Measurements from ENCODE around the gene MTUS2. TPM values are rescaled to one million over a fixed set of nuclear protein-coding genes. Genes with fewer than 3 reads are reported as not detected.

The MTUS2 gene
- total and polyA plus RNA-seq, 4 donors = under 0.01 to 0.70 (median 0.15) TPM

DNA sequence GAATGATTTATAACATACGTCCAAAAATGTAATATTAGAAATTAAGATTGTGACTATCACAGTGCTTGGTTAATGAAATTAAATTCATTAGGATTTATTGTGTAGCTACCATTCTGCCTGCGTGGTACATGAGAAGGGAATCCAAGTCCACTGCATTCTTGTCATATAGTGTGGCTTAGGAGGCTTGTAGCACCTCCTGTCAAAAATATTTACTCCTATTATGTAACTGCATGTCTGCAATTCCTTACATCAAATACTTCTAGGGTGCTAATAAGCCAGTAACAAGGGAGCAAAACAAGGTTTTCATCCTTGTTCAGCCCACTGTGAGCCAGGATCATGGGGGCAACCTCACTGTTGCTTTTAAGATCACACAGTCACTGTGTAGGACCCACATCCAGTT, 576.3 kb downstream of the MTUS2 start:
- Histone ChIP-seq H3K9ac (ENCODE audit: low read depth in 1 of 2, low read length in 2 of 2) (no peak overlapping the region), H3K27me3 (ENCODE audit: control insufficient read depth in 4 of 4, insufficient read depth in 4 of 4, low read length in 3 of 4) (peaks cover 0 to 3% (median 0%) of the 10 kb centered on the region in 4 donors), H3K9me3 (ENCODE audit: control insufficient read depth in 4 of 4, low read length in 3 of 4) (no peaks in the 10 kb centered on the region), H3K4me3 (ENCODE audit: low read depth in 1 of 3, low read length in 3 of 3) (no peak overlapping the region), H3K4me1 (ENCODE audit: control insufficient read depth in 4 of 4, insufficient read depth in 4 of 4, low read length in 3 of 4) (no peaks in the 10 kb centered on the region), H3K27ac (ENCODE audit: low read depth in 1 of 2, low read length in 2 of 2) (no peak overlapping the region), H3K36me3 (ENCODE audit: control insufficient read depth in 4 of 4, insufficient read depth in 3 of 4, low read depth in 1 of 4, low read length in 3 of 4) (no peaks in the 10 kb centered on the region)
- DNase-seq (ENCODE audit: low spot score) = no peak
- 86% methylated on average over 2 of the region's 2 CpGs for WGBS
- no peak for TF ChIP-seq JUND (IDR thresholded peaks at IDR 0.05)
- no peak for TF ChIP-seq EGR1 (IDR thresholded peaks at IDR 0.05; ENCODE audit: low read depth in 2 of 2)
- TF ChIP-seq TAF1 (conservative IDR thresholded peaks at IDR 0.05) = no peak
- TF ChIP-seq RXRA (IDR thresholded peaks at IDR 0.05) = no peak
- TF ChIP-seq RAD21 (IDR thresholded peaks at IDR 0.05) = no peak
- TF ChIP-seq, protein P1, sequence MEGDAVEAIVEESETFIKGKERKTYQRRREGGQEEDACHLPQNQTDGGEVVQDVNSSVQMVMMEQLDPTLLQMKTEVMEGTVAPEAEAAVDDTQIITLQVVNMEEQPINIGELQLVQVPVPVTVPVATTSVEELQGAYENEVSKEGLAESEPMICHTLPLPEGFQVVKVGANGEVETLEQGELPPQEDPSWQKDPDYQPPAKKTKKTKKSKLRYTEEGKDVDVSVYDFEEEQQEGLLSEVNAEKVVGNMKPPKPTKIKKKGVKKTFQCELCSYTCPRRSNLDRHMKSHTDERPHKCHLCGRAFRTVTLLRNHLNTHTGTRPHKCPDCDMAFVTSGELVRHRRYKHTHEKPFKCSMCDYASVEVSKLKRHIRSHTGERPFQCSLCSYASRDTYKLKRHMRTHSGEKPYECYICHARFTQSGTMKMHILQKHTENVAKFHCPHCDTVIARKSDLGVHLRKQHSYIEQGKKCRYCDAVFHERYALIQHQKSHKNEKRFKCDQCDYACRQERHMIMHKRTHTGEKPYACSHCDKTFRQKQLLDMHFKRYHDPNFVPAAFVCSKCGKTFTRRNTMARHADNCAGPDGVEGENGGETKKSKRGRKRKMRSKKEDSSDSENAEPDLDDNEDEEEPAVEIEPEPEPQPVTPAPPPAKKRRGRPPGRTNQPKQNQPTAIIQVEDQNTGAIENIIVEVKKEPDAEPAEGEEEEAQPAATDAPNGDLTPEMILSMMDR (IDR thresholded peaks at IDR 0.05; ENCODE audit: low read depth, low read length, missing input control) = no peak
- TF ChIP-seq, protein P2, sequence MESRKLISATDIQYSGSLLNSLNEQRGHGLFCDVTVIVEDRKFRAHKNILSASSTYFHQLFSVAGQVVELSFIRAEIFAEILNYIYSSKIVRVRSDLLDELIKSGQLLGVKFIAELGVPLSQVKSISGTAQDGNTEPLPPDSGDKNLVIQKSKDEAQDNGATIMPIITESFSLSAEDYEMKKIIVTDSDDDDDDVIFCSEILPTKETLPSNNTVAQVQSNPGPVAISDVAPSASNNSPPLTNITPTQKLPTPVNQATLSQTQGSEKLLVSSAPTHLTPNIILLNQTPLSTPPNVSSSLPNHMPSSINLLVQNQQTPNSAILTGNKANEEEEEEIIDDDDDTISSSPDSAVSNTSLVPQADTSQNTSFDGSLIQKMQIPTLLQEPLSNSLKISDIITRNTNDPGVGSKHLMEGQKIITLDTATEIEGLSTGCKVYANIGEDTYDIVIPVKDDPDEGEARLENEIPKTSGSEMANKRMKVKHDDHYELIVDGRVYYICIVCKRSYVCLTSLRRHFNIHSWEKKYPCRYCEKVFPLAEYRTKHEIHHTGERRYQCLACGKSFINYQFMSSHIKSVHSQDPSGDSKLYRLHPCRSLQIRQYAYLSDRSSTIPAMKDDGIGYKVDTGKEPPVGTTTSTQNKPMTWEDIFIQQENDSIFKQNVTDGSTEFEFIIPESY (IDR thresholded peaks at IDR 0.05) = no peak
- TF ChIP-seq, protein P3, sequence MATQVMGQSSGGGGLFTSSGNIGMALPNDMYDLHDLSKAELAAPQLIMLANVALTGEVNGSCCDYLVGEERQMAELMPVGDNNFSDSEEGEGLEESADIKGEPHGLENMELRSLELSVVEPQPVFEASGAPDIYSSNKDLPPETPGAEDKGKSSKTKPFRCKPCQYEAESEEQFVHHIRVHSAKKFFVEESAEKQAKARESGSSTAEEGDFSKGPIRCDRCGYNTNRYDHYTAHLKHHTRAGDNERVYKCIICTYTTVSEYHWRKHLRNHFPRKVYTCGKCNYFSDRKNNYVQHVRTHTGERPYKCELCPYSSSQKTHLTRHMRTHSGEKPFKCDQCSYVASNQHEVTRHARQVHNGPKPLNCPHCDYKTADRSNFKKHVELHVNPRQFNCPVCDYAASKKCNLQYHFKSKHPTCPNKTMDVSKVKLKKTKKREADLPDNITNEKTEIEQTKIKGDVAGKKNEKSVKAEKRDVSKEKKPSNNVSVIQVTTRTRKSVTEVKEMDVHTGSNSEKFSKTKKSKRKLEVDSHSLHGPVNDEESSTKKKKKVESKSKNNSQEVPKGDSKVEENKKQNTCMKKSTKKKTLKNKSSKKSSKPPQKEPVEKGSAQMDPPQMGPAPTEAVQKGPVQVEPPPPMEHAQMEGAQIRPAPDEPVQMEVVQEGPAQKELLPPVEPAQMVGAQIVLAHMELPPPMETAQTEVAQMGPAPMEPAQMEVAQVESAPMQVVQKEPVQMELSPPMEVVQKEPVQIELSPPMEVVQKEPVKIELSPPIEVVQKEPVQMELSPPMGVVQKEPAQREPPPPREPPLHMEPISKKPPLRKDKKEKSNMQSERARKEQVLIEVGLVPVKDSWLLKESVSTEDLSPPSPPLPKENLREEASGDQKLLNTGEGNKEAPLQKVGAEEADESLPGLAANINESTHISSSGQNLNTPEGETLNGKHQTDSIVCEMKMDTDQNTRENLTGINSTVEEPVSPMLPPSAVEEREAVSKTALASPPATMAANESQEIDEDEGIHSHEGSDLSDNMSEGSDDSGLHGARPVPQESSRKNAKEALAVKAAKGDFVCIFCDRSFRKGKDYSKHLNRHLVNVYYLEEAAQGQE (IDR thresholded peaks at IDR 0.05) = no peak
- no peak for TF ChIP-seq FOXA2 (IDR thresholded peaks at IDR 0.05)
- TF ChIP-seq, protein P4, sequence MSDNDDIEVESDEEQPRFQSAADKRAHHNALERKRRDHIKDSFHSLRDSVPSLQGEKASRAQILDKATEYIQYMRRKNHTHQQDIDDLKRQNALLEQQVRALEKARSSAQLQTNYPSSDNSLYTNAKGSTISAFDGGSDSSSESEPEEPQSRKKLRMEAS (IDR thresholded peaks at IDR 0.05) = no peak
- no peak for TF ChIP-seq HNF4G (IDR thresholded peaks at IDR 0.05)
- no peak for TF ChIP-seq SP1 (IDR thresholded peaks at IDR 0.05)
- no peak for TF ChIP-seq FOXA1 (IDR thresholded peaks at IDR 0.05)

DNA sequence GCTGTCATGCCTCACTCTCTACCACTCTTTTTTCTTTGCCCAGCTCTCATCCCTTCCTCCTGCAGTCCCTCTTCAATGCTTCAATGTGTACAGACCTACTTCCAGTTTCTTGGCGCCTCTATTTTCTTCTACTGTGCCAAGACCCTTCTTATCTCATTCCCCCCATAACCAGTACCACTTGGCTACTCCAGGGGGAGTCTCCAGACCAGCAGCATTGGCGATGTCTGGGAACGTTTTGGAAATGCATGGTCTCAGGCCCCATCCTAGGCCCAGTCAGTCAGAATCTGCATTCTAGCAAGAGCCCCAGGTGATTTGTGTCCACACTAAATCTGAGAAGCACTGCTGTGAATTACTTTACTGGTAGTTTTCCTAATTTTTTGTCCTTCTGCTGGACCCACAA, 577.1 kb downstream of the MTUS2 start:
- TF ChIP-seq FOXA1 (IDR thresholded peaks at IDR 0.05) (no peak), SP1 (IDR thresholded peaks at IDR 0.05) (no peak), FOXA2 (IDR thresholded peaks at IDR 0.05) (no peak), JUND (IDR thresholded peaks at IDR 0.05) (no peak), GABPA (IDR thresholded peaks at IDR 0.05 in 1 of 2, conservative IDR thresholded peaks at IDR 0.05 in 1 of 2) (no peak), YY1 (IDR thresholded peaks at IDR 0.05) (no peak), HNF4G (IDR thresholded peaks at IDR 0.05) (no peak), RXRA (IDR thresholded peaks at IDR 0.05) (no peak)
- TF ChIP-seq, protein P3 (IDR thresholded peaks at IDR 0.05) = no peak
- TF ChIP-seq, protein P1 (IDR thresholded peaks at IDR 0.05; ENCODE audit: low read depth, low read length, missing input control) = no peak
- TF ChIP-seq, protein P4 (IDR thresholded peaks at IDR 0.05) = no peak
- H3K4me3 ChIP-seq (ENCODE audit: low read depth in 1 of 3, low read length in 3 of 3) = no peak overlapping the region
- DNase-seq (ENCODE audit: low spot score) = no peak
- H3K9me3 ChIP-seq (ENCODE audit: control insufficient read depth in 4 of 4, low read length in 3 of 4) = no peaks in the 10 kb centered on the region
- 82% methylated on average over 3 of the region's 3 CpGs for WGBS
- peaks cover 0 to 3% (median 0%) of the 10 kb centered on the region in 4 donors for H3K27me3 ChIP-seq (ENCODE audit: control insufficient read depth in 4 of 4, insufficient read depth in 4 of 4, low read length in 3 of 4)
- H3K9ac ChIP-seq (ENCODE audit: low read depth in 1 of 2, low read length in 2 of 2) = no peak overlapping the region
- no peaks in the 10 kb centered on the region for H3K36me3 ChIP-seq (ENCODE audit: control insufficient read depth in 4 of 4, insufficient read depth in 3 of 4, low read depth in 1 of 4, low read length in 3 of 4)
- no peak overlapping the region for H3K27ac ChIP-seq (ENCODE audit: low read depth in 1 of 2, low read length in 2 of 2)
- no peaks in the 10 kb centered on the region for H3K4me1 ChIP-seq (ENCODE audit: control insufficient read depth in 4 of 4, insufficient read depth in 4 of 4, low read length in 3 of 4)
